ENCODE data around the gene CFAP54.
"Not testable (repeated sequence)": the region's sequence is repeated elsewhere in the genome, so short reads cannot be mapped to it uniquely, and the experiment has no call there.

The CFAP54 gene

GRCh38 chr12:96489392-96490056 is at the start of gene CFAP54:
Gene CFAP54, plus strand, starts transcription at chr12:96489577. Its CDS starts 33 bp downstream, at chr12:96489610.
- peak; percentile 95 for DNase-seq

GRCh38 chr12:96441816-96442215 is 47.6 kb upstream of the CFAP54 start:
- DNase-seq, result no peak

- no peak for DNase-seq
These were observed 46.5 kb upstream of the CFAP54 start for GRCh38 chr12:96442906-96443305.

GRCh38 chr12:96444399-96444798 is 45.0 kb upstream of the CFAP54 start:
- no peak for DNase-seq

GRCh38 chr12:96445691-96446583 is 43.4 kb upstream of the CFAP54 start:
- peak; percentile 60 for DNase-seq

GRCh38 chr12:96447256-96447655 is 42.1 kb upstream of the CFAP54 start:
- no peak for DNase-seq

- no peak for DNase-seq
These were observed 41.1 kb upstream of the CFAP54 start for GRCh38 chr12:96448300-96448699.

GRCh38 chr12:96452261-96452922 is 37.0 kb upstream of the CFAP54 start:
- DNase-seq, result no peak

GRCh38 chr12:96454396-96454795 is 35.0 kb upstream of the CFAP54 start:
- no peak for DNase-seq

GRCh38 chr12:96456265-96456974 is 33.0 kb upstream of the CFAP54 start:
- DNase-seq, result no peak

GRCh38 chr12:96457191-96457930 is 32.0 kb upstream of the CFAP54 start:
- no peak for DNase-seq

GRCh38 chr12:96459281-96459680 is 30.1 kb upstream of the CFAP54 start:
- DNase-seq, result not testable (repeated sequence)

- no peak for DNase-seq
These were observed 26.7 kb upstream of the CFAP54 start for GRCh38 chr12:96462571-96463280.

GRCh38 chr12:96465896-96466295 is 23.5 kb upstream of the CFAP54 start:
- no peak for DNase-seq

GRCh38 chr12:96466939-96467751 is 22.2 kb upstream of the CFAP54 start:
- DNase-seq, result no peak

- no peak for DNase-seq
These were observed 17.9 kb upstream of the CFAP54 start for GRCh38 chr12:96471368-96472050.

- DNase-seq, result no peak
These were observed 17.0 kb upstream of the CFAP54 start for GRCh38 chr12:96472384-96472783.

- DNase-seq, result no peak
These were observed 15.8 kb upstream of the CFAP54 start for GRCh38 chr12:96473394-96474093.

- no peak for DNase-seq
These were observed 15.2 kb upstream of the CFAP54 start for GRCh38 chr12:96474206-96474605.

Measured in CD4-positive, alpha-beta T cell treated with Interleukin-6 for 4 hours (primary cell).